NB4 (cell line): ENCODE measurements around the gene NUTF2.

Experiments
- DNase-seq: peaks from one replicate; pipeline ENCODE4 v3.0.0; 2010; ENCODE audit warnings: low read depth
- H3K4me3 ChIP-seq: one replicate; pipeline ENCODE4 v1.5.1; 2011; ENCODE audit warnings: mild to moderate bottlenecking, low read depth, low read length, moderate library complexity
- CTCF ChIP-seq: IDR thresholded peaks from one replicate; pipeline ENCODE4 v1.5.1; 2012; ENCODE audit warnings: low read depth, low read length
- MYC ChIP-seq: IDR thresholded peaks from 2 replicates; pipeline ENCODE4 v1.6.1; 2011; ENCODE audit warnings: low read depth, low read length
- POLR2A ChIP-seq: IDR thresholded peaks from 2 replicates; pipeline ENCODE4 v1.6.1; 2011; ENCODE audit warnings: mild to moderate bottlenecking; ENCODE audit not compliant: insufficient read length; ENCODE audit errors: extremely low read depth
- TF ChIP-seq, protein P1 (sequence below): IDR thresholded peaks from 2 replicates; pipeline ENCODE4 v1.6.1; 2011; ENCODE audit warnings: low read depth, low read length

The NUTF2 gene

DNA sequence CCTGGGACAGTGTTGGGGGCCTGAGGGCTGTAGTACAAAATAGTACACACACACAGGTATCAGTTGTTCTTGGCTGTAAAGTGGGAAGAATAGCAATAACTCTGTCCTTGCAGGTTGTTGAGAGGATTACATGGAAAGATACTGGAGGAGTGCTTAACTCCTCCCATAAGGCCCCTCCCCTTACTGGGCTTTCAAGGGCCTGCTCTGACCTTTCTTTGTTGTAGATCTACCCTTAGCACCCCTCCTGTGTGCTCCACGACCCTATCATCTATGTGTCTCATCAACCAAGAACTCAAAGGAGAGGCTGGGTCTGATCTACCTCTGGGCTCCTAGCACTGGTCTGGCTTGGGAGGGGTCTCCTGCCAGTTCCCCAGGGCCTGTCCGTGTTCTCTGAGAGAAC lies 17.9 kb downstream of the NUTF2 start:
- no peak for TF ChIP-seq CTCF
- TF ChIP-seq, protein P1, sequence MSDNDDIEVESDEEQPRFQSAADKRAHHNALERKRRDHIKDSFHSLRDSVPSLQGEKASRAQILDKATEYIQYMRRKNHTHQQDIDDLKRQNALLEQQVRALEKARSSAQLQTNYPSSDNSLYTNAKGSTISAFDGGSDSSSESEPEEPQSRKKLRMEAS, result no peak
- no peak for TF ChIP-seq MYC
- no peak for TF ChIP-seq POLR2A
- no peak for DNase-seq

DNA sequence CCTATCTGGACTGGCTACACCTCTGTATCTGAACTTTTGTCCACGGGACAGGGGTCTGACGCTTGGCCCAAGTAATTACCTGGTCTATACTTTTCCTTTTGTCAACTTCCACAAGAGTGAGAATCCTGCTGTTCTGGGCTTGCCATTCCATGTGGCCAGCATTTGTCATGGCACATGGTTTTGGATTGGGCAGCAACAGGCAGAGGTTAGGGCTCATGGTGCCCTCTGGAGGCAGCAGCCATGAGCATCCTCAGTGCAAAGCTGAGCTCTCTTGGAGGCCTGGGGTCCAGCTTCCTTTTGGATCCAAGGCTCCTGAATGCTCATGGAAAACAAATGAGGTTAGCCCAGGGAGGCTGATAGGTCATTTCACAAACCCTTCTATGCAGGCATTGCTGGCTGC lies 18.6 kb downstream of the NUTF2 start:
- no peak overlapping the region for H3K4me3 ChIP-seq
- DNase-seq, result peak; percentile 64
- TF ChIP-seq CTCF (peak; percentile 56), MYC (peak; percentile 90), POLR2A (no peak)
- TF ChIP-seq, protein P1, result peak; percentile 94

More for the DNA sequence above, 17.9 kb downstream of the NUTF2 start:
- no peak overlapping the region for H3K4me3 ChIP-seq

DNA sequence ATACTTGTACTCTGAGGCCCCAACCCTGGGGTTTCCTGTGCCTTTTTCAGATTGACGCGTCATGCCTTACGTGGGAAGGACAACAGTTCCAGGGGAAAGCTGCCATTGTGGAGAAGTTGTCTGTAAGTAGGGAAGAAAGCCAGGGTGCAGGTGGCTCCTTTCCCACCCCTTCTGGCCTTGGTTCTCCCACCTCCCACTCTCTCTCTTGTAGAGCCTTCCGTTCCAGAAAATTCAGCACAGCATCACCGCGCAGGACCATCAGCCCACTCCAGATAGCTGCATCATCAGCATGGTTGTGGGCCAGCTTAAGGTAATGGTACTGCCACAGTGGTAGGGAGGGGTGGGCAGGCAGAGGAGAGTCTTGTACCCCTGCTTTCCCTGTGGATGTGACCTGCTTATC lies 21.6 kb downstream of the NUTF2 start:
- H3K4me3 ChIP-seq, result no peak overlapping the region
- TF ChIP-seq MYC, result no peak
- TF ChIP-seq, protein P1, result no peak
- no peak for TF ChIP-seq POLR2A
- no peak for TF ChIP-seq CTCF
- DNase-seq, result no peak

GRCh38 chr16:67869653-67870052 lies 22.9 kb downstream of the NUTF2 start:
- no peak for TF ChIP-seq POLR2A
- no peak for TF ChIP-seq CTCF
- TF ChIP-seq, protein P1, result no peak
- TF ChIP-seq MYC, result no peak
- no peak for DNase-seq
- H3K4me3 ChIP-seq, result no peak overlapping the region

- no peak overlapping the region for H3K4me3 ChIP-seq
- TF ChIP-seq CTCF (no peak), POLR2A (no peak), MYC (no peak)
- TF ChIP-seq, protein P1, result no peak
- DNase-seq, result no peak
Observed at GRCh38 chr16:67871256-67871655, 24.5 kb downstream of the NUTF2 start.
